Skeletal muscle tissue (tissue), 4 donors: ENCODE results near the gene INTS7. TPM values are rescaled to one million over a fixed set of nuclear protein-coding genes. Genes with fewer than 3 reads are reported as not detected.
A peak's percentile ranks its signal among the peaks of the same experiment; 100 is the strongest.
"Not testable (repeated sequence)": the region's sequence is repeated elsewhere in the genome, so short reads cannot be mapped to it uniquely, and the experiment has no call there.

ENCODE experiments used
- H3K27ac ChIP-seq: one replicate; pipeline ENCODE4 v1.7.0; 2013; ENCODE audit warnings: mild to moderate bottlenecking, low read depth, low read length, inconsistent platforms
- H3K27me3 ChIP-seq, 3 donors: one replicate each; pipeline ENCODE4 v1.7.0; 2013; ENCODE audit warnings: low read length in 3 of 3; ENCODE audit not compliant: control insufficient read depth in 3 of 3, insufficient read depth in 3 of 3
- H3K36me3 ChIP-seq, 3 donors: one replicate each; pipeline ENCODE4 v1.7.0; 2013; ENCODE audit warnings: low read length in 3 of 3; ENCODE audit not compliant: control insufficient read depth in 3 of 3, insufficient read depth in 3 of 3
- H3K4me1 ChIP-seq, 3 donors: one replicate each; pipeline ENCODE4 v1.7.0; 2013; ENCODE audit warnings: low read length in 3 of 3, mild to moderate bottlenecking in 3 of 3; ENCODE audit not compliant: control insufficient read depth in 3 of 3, insufficient read depth in 3 of 3
- H3K4me3 ChIP-seq, 3 donors: one replicate each; pipeline ENCODE4 v1.7.0; 2013; ENCODE audit warnings: low read length in 3 of 3
- H3K9ac ChIP-seq, 3 donors: one replicate each; pipeline ENCODE4 v1.7.0; 2013; ENCODE audit warnings: low read length in 3 of 3, mild to moderate bottlenecking in 3 of 3, moderate library complexity in 2 of 3, low read depth in 1 of 3
- H3K9me3 ChIP-seq, 3 donors: one replicate each; pipeline ENCODE4 v1.7.0; 2013; ENCODE audit warnings: low read length in 3 of 3; ENCODE audit not compliant: control insufficient read depth in 3 of 3
- total RNA-seq: library from RNA; depleted of rRNA; stranded (reverse); fragments of >200 nt; gene quantifications from one replicate; pipeline ENCODE4 v1.2.3, GENCODE V29; 2014
- donor health status: Osteomylitis.

Gene INTS7
- total RNA-seq, 1 donor from 2014 or later: 23.0 TPM

- Histone ChIP-seq H3K9me3 (no peaks in the 10 kb centered on the region), H3K36me3 (no peaks in the 10 kb centered on the region), H3K4me3 (peak overlapping the region; percentile 85 to 94 (median 85)), H3K27me3 (no peaks in the 10 kb centered on the region), H3K27ac (peak overlapping the region; percentile 59), H3K9ac (peak overlapping the region; percentile 72 to 81 (median 80)), H3K4me1 (peaks cover 13 to 16% (median 15%) of the 10 kb centered on the region in 3 donors)
These were observed 663 bp upstream of the INTS7 start for GRCh38 chr1:212035835-212036605.

DNA sequence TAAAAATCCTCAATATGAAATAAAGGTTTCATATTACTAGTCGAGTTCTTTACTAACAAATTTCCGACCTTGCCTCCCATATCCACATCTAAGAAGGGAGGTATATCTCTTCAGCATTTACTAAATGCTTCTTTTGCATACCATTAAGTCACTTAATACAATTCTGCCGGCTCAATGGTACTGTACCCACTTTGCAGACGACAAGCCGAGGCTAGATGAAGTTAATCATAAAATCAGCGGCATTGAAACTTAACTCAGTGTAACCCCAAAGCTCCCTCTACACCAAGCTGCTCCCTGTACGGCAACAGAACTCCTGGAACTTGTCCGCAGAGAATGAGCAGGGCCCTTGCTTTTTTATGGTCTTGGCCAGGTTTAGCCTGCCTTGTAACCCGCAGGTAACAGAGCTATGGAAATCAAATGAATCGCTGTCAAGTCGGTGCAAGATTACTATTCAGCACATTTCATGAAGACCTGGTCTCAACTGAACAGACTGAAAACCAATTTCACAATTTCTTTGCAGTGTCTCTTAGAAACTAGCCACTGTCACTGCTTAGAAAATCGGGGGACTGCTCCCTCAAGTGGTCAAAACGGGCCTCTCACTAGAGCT, 738 bp downstream of the INTS7 start:
- Histone ChIP-seq H3K36me3 (no peaks in the 10 kb centered on the region), H3K4me1 (peaks cover 13 to 18% (median 18%) of the 10 kb centered on the region in 3 donors), H3K9me3 (no peaks in the 10 kb centered on the region), H3K27ac (peak overlapping the region; percentile 77), H3K9ac (peak overlapping the region; percentile 73 to 94 (median 84)), H3K4me3 (peak overlapping the region; percentile 94 to 99 (median 97)), H3K27me3 (no peaks in the 10 kb centered on the region)

DNA sequence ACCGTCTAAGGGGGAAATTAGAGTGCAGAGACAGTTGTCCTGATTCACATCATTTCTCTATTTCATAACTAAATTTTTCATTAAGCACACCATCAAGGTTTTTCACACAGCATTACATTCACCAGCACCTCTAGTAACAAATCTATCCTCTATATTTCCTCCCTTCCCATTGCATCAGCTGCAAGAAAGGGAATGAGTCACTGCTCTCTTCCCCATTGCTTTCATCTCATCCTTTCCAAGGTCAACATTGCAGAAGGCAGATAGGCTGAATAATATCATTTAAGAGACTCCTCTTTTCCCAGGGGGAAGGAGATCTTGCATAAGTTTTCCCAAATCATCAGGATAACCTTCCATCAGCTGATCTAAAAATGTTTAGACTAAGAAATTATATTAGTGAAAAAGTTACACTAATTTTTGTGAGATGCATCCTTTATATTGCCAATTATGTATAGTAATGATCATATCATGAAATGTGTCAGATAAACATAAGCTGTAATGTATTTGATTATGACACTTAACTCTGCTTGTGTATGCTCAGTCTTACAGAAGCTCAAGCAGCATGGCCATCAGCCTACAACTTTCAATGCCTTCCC, 4.3 kb downstream of the INTS7 start:
- H3K4me3 ChIP-seq: no peak overlapping the region
- no peaks in the 10 kb centered on the region for H3K36me3 ChIP-seq
- no peak overlapping the region for H3K27ac ChIP-seq
- peaks cover 8 to 14% (median 11%) of the 10 kb centered on the region in 3 donors for H3K4me1 ChIP-seq
- no peaks in the 10 kb centered on the region for H3K27me3 ChIP-seq
- H3K9ac ChIP-seq: no peak overlapping the region
- no peaks in the 10 kb centered on the region for H3K9me3 ChIP-seq

- H3K36me3 ChIP-seq, H3K27ac ChIP-seq, H3K27me3 ChIP-seq, H3K4me1 ChIP-seq, H3K9me3 ChIP-seq, H3K4me3 ChIP-seq, H3K9ac ChIP-seq: not testable (repeated sequence)
These were observed 7.6 kb downstream of the INTS7 start for GRCh38 chr1:212027727-212028126.

GRCh38 chr1:212024469-212025149, 10.7 kb downstream of the INTS7 start:
- no peak overlapping the region for H3K9ac ChIP-seq
- no peaks in the 10 kb centered on the region for H3K4me1 ChIP-seq
- no peaks in the 10 kb centered on the region for H3K36me3 ChIP-seq
- no peak overlapping the region for H3K27ac ChIP-seq
- H3K27me3 ChIP-seq: no peaks in the 10 kb centered on the region
- no peak overlapping the region for H3K4me3 ChIP-seq
- no peaks in the 10 kb centered on the region for H3K9me3 ChIP-seq

DNA sequence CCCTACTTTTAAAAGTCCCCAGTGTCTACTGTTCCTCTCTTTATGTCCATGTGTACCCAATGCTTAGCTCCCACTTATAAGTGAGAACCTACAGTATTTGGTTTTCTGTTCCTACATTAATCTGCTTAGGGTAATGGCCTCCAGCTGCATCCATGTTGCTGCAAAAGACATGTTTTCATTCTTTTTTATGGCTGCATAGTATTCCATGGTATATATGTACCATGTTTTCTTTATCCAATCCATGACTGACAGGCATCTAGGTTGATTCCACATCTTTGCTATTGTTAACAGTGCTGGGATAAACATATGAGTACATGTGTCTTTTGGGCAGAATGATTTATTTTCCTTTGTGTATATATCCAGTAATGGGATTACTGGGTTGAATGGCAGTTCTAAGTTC, 12.4 kb downstream of the INTS7 start:
- not testable (repeated sequence) for H3K4me1 ChIP-seq, H3K36me3 ChIP-seq, H3K4me3 ChIP-seq, H3K9me3 ChIP-seq, H3K27ac ChIP-seq, H3K27me3 ChIP-seq, H3K9ac ChIP-seq

DNA sequence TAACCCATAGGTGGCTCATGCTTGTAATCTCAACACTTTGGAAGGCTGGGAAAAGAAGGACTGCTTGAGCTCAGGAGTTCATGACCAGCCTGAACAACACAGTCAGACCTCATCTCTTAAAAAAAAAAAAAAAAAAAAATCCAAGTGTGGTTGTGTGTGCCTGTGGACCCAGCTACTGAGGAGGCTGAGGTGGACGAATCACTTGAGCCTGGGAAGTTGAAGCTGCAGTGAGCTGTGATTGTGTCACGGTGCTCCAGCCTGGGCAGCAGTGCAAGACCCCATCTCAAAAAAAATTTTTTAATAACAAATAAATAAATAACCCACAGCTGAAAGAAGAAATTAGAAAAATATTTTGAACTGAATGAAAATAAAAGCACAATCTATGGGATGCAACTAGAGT, 13.8 kb downstream of the INTS7 start:
- Histone ChIP-seq H3K36me3 (peaks cover 0 to 3% (median 2%) of the 10 kb centered on the region in 3 donors), H3K27ac (no peak overlapping the region), H3K4me1 (no peaks in the 10 kb centered on the region), H3K4me3 (no peak overlapping the region), H3K9me3 (no peaks in the 10 kb centered on the region), H3K9ac (no peak overlapping the region), H3K27me3 (no peaks in the 10 kb centered on the region)

GRCh38 chr1:212020975-212021374, 14.4 kb downstream of the INTS7 start:
- H3K27ac ChIP-seq: no peak overlapping the region
- no peaks in the 10 kb centered on the region for H3K4me1 ChIP-seq
- no peaks in the 10 kb centered on the region for H3K9me3 ChIP-seq
- H3K9ac ChIP-seq: no peak overlapping the region
- H3K4me3 ChIP-seq: no peak overlapping the region
- peaks cover 2 to 9% (median 7%) of the 10 kb centered on the region in 3 donors for H3K36me3 ChIP-seq
- H3K27me3 ChIP-seq: no peaks in the 10 kb centered on the region

GRCh38 chr1:212013672-212014071, 21.7 kb downstream of the INTS7 start:
- Histone ChIP-seq H3K36me3 (peaks cover 4 to 14% (median 12%) of the 10 kb centered on the region in 3 donors), H3K9me3 (no peaks in the 10 kb centered on the region), H3K4me3 (no peak overlapping the region), H3K27ac (no peak overlapping the region), H3K4me1 (no peaks in the 10 kb centered on the region), H3K9ac (no peak overlapping the region), H3K27me3 (no peaks in the 10 kb centered on the region)
